A673 (cell line): Measurements from ENCODE around the gene CACYBP.

Source experiments
- EZH2 ChIP-seq: fragments of 200-600 bp; sonication (generic); IDR thresholded peaks from 2 replicates; pipeline ENCODE4 v1.6.1; 2017; ENCODE audit warnings: borderline replicate concordance, low read depth, mild to moderate bottlenecking, mixed read lengths, antibody characterized with exemption, low read length; ENCODE audit not compliant: poor library complexity, severe bottlenecking
- TF ChIP-seq, protein P1 (sequence below): fragments of 300-800, 200-600 bp; sonication (generic); conservative IDR thresholded peaks from 2 replicates; pipeline ENCODE4 v1.5.1; 2017; ENCODE audit warnings: low read depth, mild to moderate bottlenecking, antibody characterized with exemption, low read length, moderate library complexity, mixed read lengths

DNA sequence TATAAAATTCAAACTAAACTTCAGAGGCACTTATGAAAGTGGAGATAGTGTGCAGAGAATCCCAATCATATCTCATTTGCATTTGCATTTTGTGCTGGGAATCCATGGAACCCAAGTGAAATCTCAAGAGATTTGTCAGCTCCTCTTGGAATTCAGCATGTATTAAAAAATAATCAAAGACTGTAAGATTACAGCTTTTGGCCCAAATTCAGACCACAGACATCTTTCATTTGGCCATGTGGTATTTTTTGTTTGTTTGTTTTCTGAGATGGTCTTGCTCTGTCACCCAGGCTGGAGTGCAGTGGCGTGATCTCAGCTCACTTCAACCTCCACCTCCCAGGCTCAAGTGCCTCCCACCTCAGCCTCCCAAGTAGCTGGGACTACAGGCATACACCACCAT lies 3.8 kb upstream of the CACYBP start:
- TF ChIP-seq, protein P1, sequence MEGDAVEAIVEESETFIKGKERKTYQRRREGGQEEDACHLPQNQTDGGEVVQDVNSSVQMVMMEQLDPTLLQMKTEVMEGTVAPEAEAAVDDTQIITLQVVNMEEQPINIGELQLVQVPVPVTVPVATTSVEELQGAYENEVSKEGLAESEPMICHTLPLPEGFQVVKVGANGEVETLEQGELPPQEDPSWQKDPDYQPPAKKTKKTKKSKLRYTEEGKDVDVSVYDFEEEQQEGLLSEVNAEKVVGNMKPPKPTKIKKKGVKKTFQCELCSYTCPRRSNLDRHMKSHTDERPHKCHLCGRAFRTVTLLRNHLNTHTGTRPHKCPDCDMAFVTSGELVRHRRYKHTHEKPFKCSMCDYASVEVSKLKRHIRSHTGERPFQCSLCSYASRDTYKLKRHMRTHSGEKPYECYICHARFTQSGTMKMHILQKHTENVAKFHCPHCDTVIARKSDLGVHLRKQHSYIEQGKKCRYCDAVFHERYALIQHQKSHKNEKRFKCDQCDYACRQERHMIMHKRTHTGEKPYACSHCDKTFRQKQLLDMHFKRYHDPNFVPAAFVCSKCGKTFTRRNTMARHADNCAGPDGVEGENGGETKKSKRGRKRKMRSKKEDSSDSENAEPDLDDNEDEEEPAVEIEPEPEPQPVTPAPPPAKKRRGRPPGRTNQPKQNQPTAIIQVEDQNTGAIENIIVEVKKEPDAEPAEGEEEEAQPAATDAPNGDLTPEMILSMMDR, result no peak
- no peak for TF ChIP-seq EZH2
